Measurements from ENCODE around the gene MLYCD. TPM values are rescaled to one million over a fixed set of nuclear protein-coding genes. Genes with fewer than 3 reads are reported as not detected.
A peak's percentile ranks its signal among the peaks of the same experiment; 100 is the strongest.

The MLYCD gene
- total RNA-seq, 1 experiment from 2014 or later, result 1.1 TPM

DNA sequence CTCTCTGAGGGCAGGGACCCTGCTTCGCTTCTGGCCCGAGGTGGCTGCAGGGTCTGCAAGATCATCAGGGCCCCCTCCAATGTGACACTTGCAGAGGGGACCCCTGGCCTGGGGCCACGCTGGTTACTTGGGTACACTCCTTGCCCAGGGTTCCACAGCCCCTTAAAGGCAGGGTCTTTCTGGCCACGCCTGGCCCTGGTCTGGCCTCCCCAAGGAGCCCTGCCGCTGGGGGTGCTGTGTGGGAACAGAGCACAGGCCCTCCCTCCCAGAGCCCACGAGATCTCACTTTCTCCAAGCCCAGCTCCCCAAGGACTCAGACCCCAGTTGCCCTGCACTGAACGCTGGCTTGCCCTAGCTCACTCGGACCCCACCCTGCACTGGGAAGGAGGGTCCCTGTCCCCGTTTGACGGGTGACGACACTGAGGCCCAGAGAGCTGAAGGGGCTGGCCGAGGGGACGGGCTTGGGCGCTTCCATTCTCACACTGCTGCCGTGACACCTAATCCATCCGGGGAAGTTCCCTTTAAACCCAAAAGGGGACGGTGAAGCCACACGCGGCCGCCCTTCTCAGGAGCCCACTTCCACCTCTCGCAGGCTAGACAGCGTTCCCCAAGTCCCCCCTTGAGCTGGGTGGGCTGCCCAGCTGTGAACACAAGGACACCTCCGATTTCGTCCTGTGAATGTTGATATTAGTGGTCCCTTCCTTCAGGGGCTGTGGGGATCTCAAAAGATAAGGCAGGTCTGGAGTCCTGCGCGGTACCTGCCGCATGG lies 27.2 kb downstream of the MLYCD start:
- DNase-seq (ENCODE audit: low read depth), result no peak

DNA sequence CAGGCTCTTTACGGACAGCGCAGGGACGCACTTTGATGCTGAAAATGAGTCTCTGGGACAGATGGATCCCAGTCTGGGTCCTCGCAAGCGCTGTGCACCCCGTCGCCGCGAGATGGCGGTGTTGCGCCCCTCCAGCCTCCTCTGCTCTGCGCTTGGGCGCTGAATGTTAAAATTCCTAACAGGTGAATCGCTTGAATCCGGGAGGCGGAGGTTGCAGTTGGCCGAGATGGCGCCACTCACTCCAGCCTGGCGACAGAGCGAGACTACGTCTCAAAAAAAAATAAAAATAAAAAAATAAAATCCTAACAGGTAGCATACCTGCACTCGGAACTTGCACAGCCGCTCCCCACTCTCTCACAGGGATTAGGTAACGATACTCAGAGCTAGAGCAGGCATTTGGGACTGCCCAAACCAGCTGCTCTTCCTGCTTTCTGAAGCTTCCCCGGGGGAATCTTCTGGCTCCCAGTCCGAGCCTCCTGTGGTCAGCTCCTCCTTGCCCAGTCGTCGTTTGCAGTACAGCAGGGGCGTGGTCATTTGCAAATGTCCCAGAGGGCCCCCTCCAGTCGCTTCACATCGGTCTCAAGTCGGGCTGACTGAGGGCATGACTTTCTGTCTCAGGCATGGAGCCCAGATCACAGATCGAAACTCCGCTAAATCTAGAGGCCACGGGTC lies 27.9 kb downstream of the MLYCD start:
- DNase-seq (ENCODE audit: low read depth), result peak; percentile 59

DNA sequence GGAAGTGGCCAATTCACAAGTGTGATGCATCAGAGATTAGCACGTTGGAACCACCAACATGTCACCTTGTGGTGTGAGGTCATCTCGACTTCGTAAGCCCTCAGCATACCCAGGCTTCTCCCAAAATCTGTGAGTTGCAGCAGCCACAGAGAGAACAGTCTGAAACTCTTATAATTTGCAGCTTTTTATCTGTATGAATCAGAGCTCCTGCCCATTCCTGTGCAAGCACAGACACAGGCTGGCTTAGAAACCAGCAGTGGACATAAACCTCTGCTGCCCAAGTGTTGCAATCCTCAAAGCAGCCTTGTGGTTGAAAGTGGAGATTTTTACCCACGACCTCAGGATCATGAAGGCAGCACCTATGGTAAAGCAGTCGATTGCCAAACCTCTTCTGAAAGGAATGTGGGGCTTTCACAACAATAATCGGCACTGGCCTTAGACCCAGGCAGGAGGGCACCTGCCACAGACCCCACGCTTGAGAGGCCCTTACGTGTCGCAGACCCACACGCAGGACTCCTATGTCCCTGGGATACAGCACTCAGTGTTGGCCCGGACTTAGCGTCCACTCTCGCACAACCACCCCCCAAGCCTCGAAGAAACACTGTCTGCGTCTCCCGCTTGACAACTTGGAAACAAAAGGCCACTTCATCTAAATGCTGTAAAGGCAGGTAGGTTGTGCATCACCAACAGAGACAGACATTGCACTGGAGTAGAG lies 29.6 kb downstream of the MLYCD start:
- DNase-seq (ENCODE audit: low read depth), result peak; percentile 9

DNA sequence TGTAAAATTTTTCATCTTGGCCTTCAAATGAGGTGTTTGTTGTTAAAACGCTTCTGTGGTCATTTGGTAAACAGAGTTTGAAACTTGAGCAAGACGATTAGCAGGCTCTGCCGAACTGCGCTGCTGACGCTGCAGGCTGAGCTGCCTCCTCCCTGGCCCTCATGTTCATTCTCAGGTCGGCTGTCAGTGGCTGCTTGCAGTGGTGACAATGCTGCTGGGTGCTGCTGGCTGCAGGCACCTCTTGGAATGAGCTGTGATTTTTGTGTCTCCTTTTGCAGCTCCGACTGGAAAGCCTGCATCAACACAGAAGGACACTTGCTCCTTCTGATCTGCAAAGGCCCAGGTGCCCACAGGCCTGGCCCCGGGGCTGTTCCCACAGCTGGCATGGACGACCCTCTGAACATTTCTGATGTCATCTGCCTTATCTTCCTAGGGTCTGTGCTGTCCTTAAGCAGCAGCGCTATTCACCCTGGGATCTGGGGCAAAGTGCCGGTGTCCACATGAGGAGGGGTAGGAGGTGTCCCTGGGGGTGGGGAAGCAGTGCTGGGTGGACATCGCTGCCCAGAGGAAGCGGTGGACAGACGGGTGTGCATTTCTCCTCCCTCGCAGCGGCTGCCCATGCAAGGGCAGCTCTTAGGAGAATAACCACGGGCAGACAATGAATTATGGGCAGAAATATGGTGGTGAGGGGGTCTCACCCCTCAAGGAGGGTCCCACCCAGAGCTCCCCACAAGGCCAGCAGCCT lies 31.1 kb downstream of the MLYCD start:
- no peak for DNase-seq (ENCODE audit: low read depth)

DNA sequence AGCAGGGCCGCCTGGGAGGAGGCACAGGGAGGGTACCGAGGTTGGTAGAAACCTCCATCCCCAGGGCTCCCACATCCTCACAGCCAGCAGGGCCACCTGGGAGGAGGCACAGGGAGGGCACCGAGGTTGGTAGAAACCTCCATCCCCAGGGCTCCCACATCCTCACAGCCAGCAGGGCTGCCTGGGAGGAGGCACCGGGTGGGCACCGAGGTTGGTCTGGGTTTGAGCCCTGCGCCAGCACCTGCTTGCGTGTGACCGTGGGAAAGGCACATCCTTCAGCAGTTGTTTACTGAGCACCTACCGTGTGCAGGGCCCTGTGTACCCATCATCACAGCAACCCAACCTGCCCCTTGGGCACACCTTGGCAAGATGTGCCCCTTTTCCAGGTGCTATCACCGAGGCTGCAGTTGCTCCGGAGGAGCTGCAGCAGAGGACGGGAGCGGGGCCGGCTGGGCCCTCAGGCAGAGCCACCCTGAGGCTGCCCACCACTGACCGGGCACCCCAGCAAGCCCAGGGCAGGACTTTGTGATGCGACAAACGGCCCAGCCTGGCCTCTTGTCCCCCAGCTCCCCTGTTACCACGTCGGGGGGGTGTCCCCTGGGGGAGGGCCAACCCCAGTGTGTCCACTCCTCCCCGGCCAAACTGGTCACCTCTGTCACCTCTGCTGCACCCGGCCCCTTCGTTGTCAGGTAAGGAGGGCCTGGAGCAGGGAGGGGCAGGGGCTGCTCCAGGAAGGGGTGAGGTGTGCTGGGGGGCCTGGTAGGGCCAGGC lies 32.0 kb downstream of the MLYCD start:
- DNase-seq (ENCODE audit: low read depth), result no peak

DNA sequence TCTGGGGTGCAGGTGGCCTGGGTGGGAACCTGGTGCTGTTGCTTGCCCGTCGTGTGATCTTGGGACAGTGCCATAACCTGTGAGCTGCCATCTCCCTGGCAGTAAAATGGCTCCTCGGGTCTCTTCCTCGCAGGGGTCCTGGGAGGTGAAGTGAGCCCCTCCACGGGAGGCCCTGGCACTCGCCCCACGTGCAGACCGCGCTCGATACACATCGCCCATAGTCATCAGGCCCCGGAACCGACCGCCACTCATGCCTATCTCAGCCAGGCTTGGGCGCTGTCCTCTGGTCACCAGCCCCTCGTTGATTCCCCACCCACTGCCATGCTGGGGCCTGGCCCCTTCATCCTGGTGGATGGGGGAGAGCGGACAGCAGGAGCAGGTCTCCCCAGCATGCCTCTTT lies 32.6 kb downstream of the MLYCD start:
- no peak for DNase-seq (ENCODE audit: low read depth)

DNA sequence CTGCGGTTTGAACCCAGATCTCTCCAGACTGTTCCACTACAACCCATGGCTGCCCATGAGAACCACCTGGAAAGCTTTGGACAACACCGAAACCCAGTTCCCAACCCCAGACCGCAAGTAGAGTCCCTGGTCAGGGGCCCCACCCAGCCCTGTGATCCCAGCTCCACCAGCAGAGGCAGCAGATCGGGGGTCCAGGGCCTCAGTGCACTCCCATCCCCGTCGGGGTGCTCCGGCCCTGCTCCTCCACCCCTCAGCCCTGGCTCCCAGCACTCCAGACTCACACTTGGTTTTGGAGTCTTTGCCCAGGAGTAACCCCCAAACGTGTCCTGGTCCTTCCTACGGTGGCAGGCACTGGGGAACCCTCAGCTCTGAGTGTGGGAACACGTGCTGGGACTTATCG lies 33.4 kb downstream of the MLYCD start:
- DNase-seq (ENCODE audit: low read depth), result no peak

DNA sequence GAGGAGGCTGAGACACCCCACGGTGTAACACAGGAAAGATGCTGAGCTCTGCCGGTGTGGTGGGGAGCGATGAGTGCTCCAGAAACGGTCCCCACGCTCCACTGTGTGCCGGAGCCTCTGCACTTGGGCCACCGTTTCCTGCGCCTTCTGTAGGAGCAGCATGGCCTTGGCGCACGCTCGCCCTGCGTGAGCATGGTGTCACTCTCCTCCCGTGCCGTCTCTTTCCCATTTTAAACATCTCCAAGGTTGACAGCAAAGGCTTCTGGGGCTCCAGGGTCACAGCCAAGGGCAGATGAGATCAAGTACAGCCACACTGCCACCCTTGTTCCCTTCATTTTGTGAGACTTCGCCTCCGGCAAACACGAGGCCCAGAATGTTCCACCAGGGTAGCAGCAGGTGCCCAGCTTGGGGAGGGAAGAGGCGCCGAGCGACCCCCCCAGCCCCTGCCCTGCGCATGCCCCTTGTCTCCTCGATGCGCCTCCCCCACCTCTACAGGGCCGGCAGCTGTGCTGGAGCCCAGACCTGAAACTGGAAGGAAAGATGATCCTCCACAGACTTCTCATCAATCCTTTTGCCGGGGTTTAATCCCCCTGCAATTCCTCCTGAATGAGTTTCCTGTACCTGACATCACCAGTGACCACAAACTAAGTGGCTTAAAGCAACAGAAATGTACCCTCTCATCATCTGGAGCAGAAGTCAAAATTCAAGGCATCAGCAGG lies 34.2 kb downstream of the MLYCD start:
- no peak for DNase-seq (ENCODE audit: low read depth)

DNA sequence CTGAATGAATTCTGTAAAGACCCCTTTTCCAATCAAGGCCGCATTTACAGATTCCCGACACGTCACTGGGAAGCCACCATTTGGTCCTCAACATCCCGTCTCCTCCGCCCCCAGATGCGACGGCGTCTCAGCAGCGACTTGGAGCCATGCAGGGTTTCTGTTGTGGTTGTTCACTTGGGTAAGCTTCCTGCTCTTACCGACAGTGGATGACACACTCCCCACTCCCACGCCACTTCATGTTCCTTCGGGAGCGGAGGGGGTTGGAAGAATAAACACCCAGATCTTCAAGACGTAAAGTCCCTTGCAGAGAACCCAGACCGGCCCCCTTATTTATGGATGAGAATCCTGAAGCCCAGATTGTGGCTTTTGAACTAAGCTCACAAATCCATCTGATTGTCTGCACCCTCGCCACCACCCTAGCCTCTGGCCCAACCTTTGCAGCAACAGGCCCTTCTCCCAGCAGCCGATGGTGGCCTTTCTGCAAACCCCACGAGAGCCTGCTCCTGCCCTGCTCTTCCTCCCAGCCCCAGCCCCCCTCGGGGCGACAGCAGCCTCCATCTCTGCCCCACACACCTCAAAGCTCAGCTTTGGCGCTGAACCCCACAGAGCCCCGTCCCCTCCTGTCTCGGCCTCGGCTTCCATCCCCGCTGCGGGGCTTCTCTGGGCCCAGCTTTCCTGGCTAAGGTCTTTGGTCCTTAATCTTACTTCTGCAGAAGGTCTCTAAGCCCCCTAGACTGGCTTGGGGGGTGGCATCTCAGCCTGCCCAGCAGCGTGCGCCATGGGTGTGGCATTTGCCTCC lies 35.2 kb downstream of the MLYCD start:
- DNase-seq (ENCODE audit: low read depth), result no peak

DNA sequence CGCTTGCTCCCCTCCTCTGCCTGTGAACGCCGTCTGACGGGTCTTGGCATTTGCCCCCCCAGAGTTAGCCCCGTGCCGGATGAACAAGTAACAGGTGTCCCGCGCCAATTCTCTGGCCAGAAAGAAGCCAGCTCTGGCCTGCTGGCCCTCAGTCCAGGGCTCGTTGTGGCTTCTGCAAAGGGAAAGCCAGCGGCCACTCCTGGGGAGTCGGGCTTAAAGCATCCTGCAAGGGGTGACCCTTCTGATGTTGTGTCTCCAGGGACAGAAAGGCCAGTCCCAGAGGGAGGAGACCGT lies 35.7 kb downstream of the MLYCD start:
- no peak for DNase-seq (ENCODE audit: low read depth)

DNA sequence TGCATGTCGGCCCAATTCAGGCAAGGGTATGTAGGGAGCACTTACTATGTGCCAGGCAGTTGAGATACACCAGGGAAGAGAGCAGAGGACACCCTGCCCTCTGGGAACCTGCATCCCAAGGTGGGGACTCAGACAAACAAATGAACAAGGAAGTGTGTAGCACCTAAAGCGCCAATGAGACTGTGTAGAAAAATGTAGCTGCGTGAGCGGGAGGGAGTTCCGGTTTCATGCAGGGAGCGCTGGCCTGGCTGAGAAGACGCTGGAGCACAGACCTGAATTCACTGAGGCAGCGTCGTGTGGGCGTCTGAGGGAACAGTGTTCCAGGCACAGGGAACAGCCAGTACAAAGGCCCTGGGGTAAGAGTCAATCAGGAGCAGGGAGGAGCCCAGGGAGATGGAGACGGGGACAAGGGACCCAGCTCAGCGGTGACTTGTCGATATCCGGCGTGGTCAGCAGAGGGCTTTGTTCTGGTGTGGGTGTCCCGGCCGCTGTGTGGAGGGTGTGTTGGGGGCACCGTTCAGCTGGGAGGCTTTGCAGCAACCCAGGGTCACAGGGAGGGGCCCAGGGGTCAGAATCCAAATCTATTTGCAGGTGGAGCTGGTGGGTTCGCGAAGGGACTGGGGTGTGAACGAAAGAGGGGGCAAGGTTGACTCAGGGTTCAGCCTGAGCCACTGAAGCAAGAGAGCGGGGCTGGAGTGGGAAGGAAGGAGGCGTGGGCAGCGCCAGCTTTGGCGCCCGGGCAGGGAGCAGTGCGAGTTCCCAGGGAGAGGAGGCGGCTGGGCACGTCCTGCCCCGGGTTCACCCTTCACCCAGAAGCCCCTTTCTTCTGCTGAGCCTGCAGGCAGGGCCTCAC lies 36.3 kb downstream of the MLYCD start:
- DNase-seq (ENCODE audit: low read depth), result no peak

DNA sequence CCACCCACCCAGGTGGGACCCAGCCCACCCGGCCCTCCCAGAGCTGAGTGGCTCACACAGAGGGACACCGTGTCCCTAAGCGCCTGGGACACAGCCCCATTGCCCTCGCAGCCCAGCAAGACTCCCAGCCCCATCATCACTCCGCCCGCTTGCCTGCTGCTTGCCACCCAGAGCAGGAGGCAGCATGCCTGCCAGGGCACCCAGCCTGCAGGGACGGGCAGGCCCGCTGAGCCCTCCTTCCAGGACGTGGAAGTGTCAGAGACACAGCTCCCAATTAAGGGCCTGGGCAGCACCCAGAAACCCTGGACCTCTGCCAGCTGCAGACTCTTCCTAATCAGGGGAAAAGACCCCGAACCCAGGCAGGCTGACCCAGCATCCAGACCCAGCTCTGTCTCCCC lies 36.9 kb downstream of the MLYCD start:
- DNase-seq (ENCODE audit: low read depth), result no peak

DNA sequence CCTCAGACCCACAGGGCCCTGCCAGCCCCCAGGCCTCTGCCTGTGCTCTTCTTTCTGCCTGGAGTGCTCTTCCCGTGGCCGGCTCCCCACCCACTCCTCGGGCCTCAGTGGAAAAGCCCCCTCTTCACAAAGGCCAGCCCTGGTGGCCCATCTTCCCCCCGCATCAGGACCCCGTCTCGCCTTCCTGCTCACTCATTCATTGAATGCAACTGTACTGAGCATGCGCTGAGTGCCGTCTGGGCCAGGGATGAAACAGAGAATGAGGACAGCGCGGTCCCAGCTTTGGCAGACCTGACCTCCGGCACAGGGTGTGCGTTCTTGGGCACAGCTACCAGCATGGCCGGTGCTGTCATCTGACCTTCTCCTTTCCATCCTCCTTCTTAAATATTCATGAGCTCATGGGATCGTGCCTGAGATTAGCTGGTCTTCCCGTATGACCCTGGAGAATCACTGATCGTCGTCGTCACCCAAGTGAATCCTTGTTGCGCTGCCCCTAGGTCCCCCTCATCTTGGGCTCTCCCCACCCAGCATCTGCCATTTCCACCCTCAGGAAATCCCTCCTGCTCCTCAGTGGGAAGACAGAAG lies 37.8 kb downstream of the MLYCD start:
- no peak for DNase-seq (ENCODE audit: low read depth)

DNA sequence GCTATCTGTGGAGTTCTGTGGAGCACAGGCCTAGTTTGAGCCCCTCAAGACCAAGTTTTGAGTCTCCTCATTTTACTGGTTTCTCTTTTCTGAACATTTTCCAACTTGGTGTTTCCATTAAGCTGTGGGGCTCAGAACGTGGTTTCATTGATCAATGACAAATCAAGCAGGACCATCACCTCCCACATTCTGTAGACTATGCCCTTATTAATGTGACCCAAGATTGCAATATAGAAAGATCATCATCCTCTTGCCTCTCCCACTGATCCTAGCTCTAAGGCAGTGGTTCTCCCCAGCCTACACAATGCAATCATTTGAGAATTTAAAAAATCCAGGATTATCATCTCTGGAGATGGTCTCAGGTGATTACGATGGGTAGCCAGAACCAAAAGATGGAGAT lies 38.4 kb downstream of the MLYCD start:
- DNase-seq (ENCODE audit: low read depth), result no peak

DNA sequence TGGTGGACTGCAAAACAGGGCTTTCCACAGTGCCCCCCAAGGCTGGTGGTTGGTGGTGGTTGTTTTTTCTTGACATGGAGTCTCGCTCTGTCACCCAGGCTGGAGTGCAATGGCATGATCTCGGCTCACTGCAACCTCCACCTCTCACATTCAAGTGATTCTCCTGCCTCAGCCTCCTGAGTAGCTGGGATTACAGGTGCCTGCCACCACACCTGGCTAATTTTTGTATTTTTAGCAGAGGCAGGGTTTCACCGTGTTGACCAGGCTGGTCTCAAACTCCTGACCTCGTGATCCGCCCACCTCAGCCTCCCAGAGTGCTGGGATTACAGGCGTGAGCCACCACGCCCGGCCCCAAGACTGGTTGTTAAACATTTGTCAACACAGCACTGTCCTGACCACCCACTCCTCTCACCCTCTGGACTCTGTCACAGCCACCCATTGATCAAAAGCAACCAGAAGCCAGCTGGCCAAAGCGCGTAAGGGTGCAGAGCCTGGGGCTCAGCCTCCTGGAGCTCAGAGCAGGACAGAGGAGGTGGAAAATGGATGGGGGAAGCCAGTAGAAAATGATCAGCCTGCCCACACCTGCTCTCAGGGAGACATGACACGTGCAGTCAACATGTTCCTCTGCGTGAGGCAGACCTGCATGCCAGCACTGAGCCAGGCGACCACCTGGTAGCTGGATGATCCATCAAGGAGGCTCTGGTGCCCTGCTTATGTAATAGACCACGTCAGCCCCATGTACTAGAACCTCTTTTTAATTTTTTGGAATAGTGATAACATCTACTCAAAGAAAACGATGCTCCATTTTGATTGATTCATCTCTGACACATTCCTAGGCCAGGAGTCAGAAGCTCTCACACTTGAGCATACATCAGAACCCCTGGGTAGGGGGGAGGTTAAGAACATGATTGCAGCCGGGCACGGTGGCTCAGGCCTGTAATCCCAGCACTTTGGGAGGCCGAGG lies 39.3 kb downstream of the MLYCD start:
- DNase-seq (ENCODE audit: low read depth), result no peak

DNA sequence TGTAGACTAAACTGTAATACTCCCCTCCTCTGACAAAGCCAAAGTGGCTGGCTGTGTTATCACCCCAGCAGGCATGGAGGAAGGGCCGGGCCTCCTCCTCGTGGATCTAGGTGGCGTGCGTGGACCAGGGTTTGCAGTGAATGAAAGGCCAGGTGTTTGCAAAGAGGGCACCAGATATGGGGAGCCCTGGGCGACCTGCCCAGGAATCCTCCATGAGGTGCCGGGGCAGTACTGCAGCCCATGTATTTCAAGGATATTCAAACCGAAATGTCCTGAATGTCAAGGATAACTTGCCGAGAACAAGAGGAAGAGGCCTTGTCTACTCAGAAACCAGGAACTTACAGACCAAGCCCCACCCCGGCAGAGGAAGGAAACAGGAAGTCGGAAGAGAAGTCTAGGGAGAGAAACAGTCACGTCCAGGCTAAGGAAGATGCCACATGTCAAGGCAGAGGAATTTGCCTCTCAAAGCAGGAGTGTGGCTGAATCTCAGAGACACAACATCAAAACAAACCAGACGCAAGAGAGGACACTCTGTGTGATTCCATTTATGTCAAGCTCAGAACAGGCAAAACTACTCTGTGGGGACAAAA lies 40.4 kb downstream of the MLYCD start:
- DNase-seq (ENCODE audit: low read depth), result no peak

DNA sequence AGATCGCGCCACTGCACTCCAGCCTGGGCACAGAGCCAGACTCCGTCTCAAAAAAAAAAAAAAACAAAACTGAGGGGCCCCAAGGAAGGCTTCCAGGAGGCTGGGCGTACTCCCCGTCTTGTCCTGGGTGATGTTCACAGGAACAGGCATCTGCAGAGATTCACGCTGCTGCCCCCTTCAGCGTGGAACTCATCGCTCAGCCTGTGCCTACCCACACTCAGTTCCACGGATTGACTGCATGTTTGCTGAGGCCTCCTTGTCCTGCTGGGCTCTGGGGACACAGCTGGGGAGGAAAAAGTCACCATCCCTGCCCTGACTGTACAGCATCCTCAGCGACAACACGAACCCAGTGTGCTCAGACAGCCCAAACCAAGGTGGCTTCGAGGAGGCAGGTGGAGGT lies 41.2 kb downstream of the MLYCD start:
- no peak for DNase-seq (ENCODE audit: low read depth)

All from RPMI7951 (cell line).